HG03159 (cell line): ENCODE results near the gene IGF1R.
"Not testable (repeated sequence)": the region's sequence is repeated elsewhere in the genome, so short reads cannot be mapped to it uniquely, and the experiment has no call there.

Experiments
- ATAC-seq: cut with Tn5 transposase; IDR thresholded peaks from one replicate; pipeline ENCODE4 v1.9.1; 2021; ENCODE audit warnings: mild to moderate bottlenecking, moderate library complexity; ENCODE audit not compliant: unreplicated experiment

The IGF1R gene

DNA sequence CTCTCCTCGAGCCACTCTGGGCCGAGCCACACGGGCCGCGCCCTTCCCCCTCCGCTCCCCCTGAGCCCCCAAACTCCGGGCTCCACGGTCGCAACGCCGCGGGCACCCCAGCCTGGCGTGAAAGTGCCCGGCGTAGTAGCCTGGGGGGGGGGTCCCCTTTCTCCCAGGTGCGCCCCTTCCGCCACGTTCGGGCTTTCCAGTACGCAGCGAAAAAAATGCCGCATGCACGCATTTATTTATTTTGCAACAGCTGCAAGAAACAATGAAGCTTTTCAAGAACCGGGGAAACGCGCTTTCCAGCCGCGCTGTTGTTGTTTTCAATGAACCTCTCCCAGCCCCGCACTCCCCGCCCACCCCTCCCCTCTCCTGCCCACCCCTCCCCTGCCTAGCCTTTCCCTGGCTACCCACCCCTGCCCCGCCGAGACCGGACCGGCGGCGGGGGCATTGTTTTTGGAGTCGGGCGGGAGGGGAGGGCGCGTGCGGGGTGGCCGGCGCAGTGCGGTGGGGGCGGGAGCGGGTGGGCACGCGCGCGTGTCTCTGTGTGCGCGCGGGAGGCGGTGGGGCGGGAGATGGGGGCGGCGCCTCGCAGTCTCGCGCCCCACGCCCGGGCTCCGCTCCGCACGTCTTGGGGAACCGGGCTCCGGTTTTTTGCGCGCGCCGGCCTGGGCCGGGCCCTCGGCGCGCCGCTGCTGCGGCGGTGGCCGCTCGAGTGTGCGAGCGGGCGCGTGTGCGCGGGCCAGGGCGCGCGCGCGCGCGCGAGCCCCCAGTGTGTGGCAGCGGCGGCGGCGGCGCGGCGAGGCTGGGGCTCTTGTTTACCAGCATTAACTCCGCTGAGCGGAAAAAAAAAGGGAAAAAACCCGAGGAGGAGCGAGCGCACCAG, at the start of gene IGF1R:
IGF1R (plus strand) TSS at position 766 of the 880 bp plus-strand sequence. CDS start 1,043 bp downstream, outside the sequence.
- ATAC-seq = peak; percentile 66

DNA sequence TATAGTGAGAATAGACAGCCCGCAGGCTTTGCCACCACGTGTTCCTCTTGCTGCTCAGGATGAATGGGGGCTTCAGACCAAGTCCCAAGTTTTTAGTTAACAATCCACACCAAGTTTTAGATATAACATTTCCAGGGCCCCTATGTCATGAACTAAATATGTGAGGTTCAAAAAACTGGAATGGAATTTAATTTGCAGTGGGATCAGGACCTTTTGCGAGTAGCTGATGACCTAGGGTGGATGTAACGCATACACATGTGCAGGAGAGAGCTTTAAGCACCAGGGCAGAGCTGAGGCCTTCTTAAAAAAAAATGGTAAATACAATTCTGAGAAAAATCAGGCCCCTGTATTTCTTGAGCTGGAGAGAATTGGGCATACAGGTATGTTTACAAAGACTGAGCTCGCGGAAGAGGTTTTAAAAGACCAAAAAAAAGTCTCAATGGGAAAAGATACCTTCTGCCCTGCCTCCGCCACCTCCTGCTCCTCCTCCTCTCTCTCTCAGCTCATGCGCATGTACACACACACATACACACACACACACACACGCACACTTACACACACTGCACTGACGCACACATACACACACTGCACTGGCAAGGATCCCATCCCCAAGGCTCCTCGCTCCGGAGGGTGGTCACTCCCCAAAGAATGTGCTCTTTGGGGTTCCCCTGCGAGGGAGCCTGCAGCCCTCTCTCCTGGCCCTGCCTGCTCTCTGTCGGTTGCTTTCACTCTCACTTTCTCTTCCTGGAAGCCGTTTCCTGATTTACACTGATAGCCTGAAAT, 48.2 kb upstream of the IGF1R start:
- ATAC-seq = peak; percentile 91

DNA sequence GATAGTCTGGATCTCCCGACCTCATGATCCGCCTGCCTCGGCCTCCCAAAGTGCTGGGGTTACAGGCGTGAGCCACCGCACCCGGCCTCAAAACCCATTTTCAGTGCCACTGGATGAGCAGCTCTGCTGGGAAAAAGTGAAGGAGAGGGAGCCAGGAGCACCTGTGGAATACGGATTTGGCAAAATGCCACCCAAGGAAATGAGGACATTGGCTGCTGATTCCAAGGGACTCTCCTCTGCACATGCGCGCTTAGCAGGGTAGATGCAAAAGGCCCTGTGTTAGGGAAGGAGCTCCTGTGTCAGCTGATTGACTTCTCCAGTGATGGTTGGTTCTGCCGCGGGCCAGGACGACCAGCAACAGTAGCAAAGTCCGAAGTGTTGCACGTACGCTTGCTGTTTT, 43.4 kb upstream of the IGF1R start:
- ATAC-seq = no peak

GRCh38 chr15:98609144-98609852, 39.0 kb upstream of the IGF1R start:
- ATAC-seq = no peak

- ATAC-seq = no peak
Observed at GRCh38 chr15:98610991-98611390, 37.3 kb upstream of the IGF1R start.

- no peak for ATAC-seq
Observed at GRCh38 chr15:98611808-98612207, 36.5 kb upstream of the IGF1R start.

GRCh38 chr15:98612490-98613110, 35.7 kb upstream of the IGF1R start:
- no peak for ATAC-seq

GRCh38 chr15:98614681-98615080, 33.7 kb upstream of the IGF1R start:
- no peak for ATAC-seq

GRCh38 chr15:98616397-98616796, 31.9 kb upstream of the IGF1R start:
- no peak for ATAC-seq

DNA sequence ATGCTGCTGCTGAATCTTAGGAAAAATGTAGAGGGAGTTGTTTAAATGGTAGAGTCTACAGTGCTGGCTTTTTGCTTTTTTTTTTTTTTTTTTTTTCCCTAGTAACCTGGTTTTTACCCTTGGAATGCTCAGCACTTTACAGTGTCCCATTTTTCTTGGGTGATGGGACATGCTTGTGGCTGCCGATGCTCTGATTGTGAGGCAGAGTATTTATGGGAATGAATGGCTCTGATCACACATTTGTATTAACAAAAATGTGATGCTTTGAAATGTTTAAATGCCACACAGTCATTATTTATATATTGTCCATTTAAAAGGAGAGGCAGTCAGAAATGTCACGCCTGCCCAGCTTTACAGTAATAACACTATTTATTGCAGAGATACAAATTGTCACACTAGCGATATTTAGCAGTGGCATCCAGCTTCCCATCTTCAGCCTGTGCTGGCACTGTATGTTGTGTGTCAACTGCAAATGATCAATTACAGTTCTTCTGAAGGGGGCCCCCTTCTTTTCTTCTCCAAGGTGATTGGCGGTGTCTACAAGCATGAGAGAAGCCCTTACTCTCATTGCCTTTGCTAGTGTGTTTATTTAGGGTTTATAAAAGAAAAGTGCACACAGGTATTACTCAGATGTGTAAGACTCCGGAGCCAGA, 30.9 kb upstream of the IGF1R start:
- no peak for ATAC-seq

DNA sequence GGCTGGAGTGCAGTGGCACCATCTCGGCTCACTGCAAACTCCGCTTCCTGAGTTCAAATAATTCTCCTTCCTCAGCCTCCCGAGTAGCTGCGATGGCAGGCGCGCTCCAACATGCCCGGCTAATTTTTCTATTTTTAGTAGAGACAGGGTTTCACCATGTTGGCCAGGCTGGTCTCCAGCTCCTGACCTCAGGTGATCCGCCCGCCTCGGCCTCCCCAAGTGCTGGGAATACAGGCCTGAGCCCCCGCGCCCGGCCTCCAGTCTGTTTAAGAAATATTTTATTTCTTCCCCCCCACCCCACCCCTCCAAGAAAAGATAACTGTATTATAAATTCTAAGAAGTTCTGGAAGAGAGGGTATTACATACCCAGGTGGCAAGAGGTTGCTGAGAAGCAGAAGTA, 29.8 kb upstream of the IGF1R start:
- not testable (repeated sequence) for ATAC-seq

GRCh38 chr15:98620020-98620419, 28.3 kb upstream of the IGF1R start:
- ATAC-seq = no peak

DNA sequence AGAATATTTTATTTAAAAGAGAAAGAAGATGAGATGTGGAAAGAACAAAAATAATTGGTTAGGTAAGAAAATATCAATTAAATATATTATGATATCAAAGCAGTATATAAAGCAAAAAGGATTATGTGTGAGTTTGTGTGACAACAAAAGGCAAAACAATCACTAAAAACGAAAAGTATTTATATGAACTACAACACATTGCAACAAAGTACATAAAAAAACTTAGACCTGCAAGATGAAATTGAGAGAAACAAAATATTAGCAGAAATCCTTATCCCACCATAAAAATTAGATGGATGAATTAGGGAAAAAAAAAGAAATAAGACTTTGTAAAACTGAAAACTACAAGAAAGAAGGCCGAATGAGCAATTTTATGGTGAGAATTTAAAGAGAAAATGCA, 27.3 kb upstream of the IGF1R start:
- ATAC-seq = no peak

DNA sequence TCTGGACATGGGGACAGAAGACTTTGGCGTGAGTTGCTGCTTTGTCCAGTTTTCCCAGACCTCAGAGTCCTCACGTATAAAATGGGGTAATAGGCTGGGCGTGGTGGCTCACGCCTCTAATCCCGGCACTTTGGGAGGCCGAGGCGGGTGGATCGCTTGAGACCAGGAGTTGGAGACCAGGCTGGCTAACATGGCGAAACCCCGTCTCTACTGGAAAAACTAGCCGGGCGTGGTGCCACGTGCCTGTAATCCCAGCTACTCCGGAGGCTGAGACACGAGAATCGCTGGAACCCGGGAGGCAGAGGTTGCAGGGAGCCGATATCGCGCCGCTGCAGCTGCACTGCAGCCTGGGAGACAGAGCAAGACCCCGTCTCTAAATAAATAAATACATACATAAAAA, 22.7 kb upstream of the IGF1R start:
- ATAC-seq = no peak

DNA sequence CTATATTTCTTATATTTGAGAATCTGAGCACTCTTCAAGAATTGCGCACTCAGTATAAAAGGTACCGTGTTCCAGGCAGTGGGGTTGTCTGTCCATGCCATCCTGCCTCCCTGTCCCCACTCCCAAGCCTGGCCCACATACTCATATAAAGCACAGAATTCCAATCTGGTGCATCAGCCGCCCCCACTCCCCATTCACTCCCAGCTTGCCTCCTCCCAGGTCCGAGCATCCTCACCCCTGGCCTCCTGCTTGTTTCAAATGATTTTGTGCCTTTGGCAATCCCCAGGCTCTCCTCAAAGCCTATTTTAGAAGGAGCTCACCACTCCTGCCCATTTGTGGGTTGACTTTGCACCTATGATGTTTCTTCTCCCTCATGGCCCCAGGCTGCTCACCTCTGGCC, 22.2 kb upstream of the IGF1R start:
- no peak for ATAC-seq

- no peak for ATAC-seq
Observed at GRCh38 chr15:98628216-98628615, 20.1 kb upstream of the IGF1R start.

GRCh38 chr15:98635848-98636247, 12.5 kb upstream of the IGF1R start:
- ATAC-seq = no peak

DNA sequence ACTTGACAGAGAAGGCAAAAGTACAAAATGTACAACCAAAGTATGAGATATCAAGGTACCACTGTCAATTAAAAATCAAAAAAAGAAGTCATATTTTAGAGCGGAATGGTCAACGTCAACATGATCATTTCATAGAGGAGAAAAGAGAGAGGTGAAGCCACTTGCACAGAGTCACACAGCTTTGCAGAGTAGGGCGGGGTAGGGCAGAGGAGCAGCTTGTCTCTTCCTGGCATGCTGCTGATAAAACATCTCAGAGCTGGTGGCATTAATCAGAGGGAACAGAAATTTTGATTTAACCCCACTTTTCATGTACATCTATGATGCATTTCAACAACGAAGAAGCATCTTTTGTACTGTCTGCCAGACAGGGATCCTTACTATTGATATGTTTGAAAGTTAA, 5.2 kb upstream of the IGF1R start:
- no peak for ATAC-seq

- ATAC-seq = no peak
Observed at GRCh38 chr15:98646546-98647025, 1.8 kb upstream of the IGF1R start.

DNA sequence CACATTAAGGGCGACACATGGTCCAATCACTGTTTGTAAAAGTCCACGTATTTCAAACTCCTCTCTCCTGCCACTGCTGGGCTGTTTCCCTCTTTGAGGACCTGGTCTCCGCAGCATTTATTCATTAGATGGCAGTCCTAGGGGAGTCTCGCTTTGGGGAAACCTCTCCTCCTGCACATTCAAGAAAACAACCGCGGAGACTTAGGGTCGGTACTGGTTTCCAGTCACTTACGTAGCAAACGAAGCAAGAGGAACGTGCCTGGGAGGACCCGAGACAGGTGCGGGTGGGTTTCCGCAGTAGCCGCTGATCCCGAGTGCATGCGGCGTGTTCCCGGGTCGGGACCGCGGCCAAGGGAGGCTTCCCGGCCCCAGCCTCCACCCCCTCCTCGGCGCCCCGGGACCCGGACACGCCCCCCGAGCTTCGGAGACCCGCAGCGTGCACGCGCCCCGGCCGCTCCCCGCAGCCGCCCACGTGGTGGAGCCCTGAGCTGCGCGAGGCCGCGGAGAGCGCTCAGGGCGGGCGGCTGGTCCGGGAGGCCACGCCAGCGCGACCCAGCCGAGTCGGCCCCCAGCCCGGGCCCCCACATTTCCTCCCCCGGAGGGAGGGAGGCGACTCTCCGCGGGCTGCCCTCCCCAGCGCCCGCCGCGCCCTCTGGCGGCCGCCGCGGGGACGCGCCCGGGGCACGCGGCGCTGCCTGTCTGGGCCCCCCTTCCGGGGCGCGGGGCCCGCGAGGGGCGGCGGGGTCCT, 1.1 kb upstream of the IGF1R start:
- ATAC-seq = peak; percentile 47
